Measurements from ENCODE around the gene MORC2. TPM values are rescaled to one million over a fixed set of nuclear protein-coding genes. Genes with fewer than 3 reads are reported as not detected.

MORC2 gene
- total RNA-seq, 4 donors from 2014 or later, result 23.5 to 39.6 (median 29.5) TPM

GRCh38 chr22:30994960-30995359 is 26.4 kb upstream of the MORC2 start:
- Histone ChIP-seq H3K4me1 (no peaks in the 10 kb centered on the region), H3K27me3 (no peaks in the 10 kb centered on the region), H3K36me3 (no peaks in the 10 kb centered on the region), H3K9me3 (no peaks in the 10 kb centered on the region), H3K27ac (no peak overlapping the region), H3K4me3 (no peak overlapping the region)
- no peak for TF ChIP-seq POLR2A (IDR thresholded peaks at IDR 0.05)
- no peak for TF ChIP-seq CTCF (IDR thresholded peaks at IDR 0.05)
- DNase-seq, result no peak

- Histone ChIP-seq H3K36me3 (no peaks in the 10 kb centered on the region), H3K4me1 (no peaks in the 10 kb centered on the region), H3K27ac (no peak overlapping the region), H3K9me3 (no peaks in the 10 kb centered on the region), H3K4me3 (no peak overlapping the region), H3K27me3 (no peaks in the 10 kb centered on the region)
- TF ChIP-seq POLR2A (IDR thresholded peaks at IDR 0.05) (no peak), CTCF (IDR thresholded peaks at IDR 0.05) (no peak)
- no peak for DNase-seq
Measured at GRCh38 chr22:30992565-30992964, 24.0 kb upstream of the MORC2 start.

- DNase-seq, result no peak
- no peaks in the 10 kb centered on the region for H3K9me3 ChIP-seq
- no peaks in the 10 kb centered on the region for H3K36me3 ChIP-seq
- no peak overlapping the region for H3K4me3 ChIP-seq
- no peaks in the 10 kb centered on the region for H3K27me3 ChIP-seq
- no peak overlapping the region for H3K27ac ChIP-seq
- no peaks in the 10 kb centered on the region for H3K4me1 ChIP-seq
- TF ChIP-seq CTCF (IDR thresholded peaks at IDR 0.05) (no peak), POLR2A (IDR thresholded peaks at IDR 0.05) (no peak)
Measured at GRCh38 chr22:30990690-30991089, 22.1 kb upstream of the MORC2 start.

- TF ChIP-seq CTCF (IDR thresholded peaks at IDR 0.05), result no peak
- no peak for TF ChIP-seq POLR2A (IDR thresholded peaks at IDR 0.05)
- Histone ChIP-seq H3K4me3 (no peak overlapping the region), H3K36me3 (no peaks in the 10 kb centered on the region), H3K4me1 (no peaks in the 10 kb centered on the region), H3K27ac (no peak overlapping the region), H3K27me3 (no peaks in the 10 kb centered on the region), H3K9me3 (no peaks in the 10 kb centered on the region)
- DNase-seq, result no peak
Measured at GRCh38 chr22:30989474-30989873, 20.9 kb upstream of the MORC2 start.

- Histone ChIP-seq H3K9me3 (peaks cover 0 to 1% (median 0%) of the 10 kb centered on the region in 4 donors), H3K4me1 (no peaks in the 10 kb centered on the region), H3K36me3 (no peaks in the 10 kb centered on the region), H3K4me3 (no peak overlapping the region), H3K27ac (no peak overlapping the region), H3K27me3 (no peaks in the 10 kb centered on the region)
- TF ChIP-seq CTCF (IDR thresholded peaks at IDR 0.05), result no peak
- TF ChIP-seq POLR2A (IDR thresholded peaks at IDR 0.05), result no peak
- no peak for DNase-seq
Measured at GRCh38 chr22:30985561-30986208, 17.1 kb upstream of the MORC2 start.

GRCh38 chr22:30984317-30984716 is 15.7 kb upstream of the MORC2 start:
- no peak for DNase-seq
- H3K9me3 ChIP-seq, result peaks cover 0 to 5% (median 0%) of the 10 kb centered on the region in 4 donors
- no peaks in the 10 kb centered on the region for H3K27me3 ChIP-seq
- H3K4me3 ChIP-seq, result no peak overlapping the region
- H3K4me1 ChIP-seq, result no peaks in the 10 kb centered on the region
- TF ChIP-seq POLR2A (IDR thresholded peaks at IDR 0.05) (no peak), CTCF (IDR thresholded peaks at IDR 0.05) (no peak)
- H3K36me3 ChIP-seq, result no peaks in the 10 kb centered on the region
- no peak overlapping the region for H3K27ac ChIP-seq
